HG02884 (cell line): ENCODE data around the gene WDR13.

Source experiments
- ATAC-seq: cut with Tn5 transposase; IDR thresholded peaks from one replicate; pipeline ENCODE4 v1.9.1; 2021; ENCODE audit warnings: mild to moderate bottlenecking, moderate library complexity; ENCODE audit not compliant: unreplicated experiment

The WDR13 gene

DNA sequence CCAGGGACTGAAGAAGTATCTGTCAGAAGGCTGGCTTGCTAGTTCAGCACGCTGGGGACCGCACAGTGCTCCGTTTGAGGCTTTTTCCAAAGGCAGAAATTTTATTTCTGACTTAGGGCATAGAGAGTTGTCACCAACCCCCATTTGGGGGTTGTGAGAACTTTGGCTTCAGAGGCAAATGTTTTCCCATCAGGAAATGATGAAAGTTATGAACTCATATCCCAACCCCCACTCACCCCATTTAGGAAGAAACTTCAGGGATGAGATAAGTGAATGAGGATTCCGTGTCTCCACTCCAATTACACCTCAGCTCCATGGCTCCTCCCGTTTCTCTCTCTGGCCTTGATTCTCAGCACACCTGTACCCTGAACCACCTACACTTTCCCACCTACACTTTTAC is 4.3 kb upstream of the WDR13 start:
- no peak for ATAC-seq

DNA sequence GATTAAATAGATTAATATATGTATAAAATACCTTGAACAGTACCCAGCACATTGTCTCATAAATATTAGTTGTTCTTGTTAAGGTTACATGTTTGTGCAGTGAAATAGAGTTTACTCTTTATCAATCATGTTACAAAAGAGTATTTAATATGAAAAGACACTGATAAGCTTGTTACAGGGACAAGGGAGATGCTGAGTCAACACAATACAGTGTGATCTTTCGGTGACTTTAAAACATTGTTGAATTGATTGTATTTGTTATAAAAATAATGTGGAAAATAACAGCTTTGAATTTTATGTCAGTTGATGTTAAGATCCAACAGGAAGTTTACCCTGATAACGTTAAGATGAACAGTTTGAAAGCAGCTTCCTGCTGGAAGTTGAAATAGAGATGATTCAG is 1.4 kb upstream of the WDR13 start:
- ATAC-seq: no peak

- no peak for ATAC-seq
Observed at GRCh38 chrX:48598614-48599013, 1.3 kb downstream of the WDR13 start.

- no peak for ATAC-seq
Observed at GRCh38 chrX:48599341-48599740, 2.0 kb downstream of the WDR13 start.

GRCh38 chrX:48600226-48600625 is 2.9 kb downstream of the WDR13 start:
- no peak for ATAC-seq

GRCh38 chrX:48601741-48602394 is 4.6 kb downstream of the WDR13 start:
- ATAC-seq: no peak

DNA sequence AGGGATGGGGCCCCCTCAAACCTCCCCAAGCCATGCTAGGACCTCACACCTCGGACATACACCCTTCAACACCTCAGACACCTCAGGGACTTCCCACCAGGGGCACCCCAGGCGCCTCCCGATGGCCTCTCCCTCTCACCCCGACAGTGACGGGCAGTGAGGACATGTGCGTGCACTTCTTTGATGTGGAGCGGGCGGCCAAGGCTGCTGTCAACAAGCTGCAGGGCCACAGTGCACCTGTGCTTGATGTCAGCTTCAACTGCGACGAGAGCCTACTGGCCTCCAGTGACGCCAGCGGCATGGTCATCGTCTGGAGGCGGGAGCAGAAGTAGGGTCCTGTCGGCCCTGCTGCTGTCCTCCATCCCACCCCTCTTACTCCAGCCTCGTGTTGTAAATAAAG is 7.4 kb downstream of the WDR13 start:
- ATAC-seq: no peak

GRCh38 chrX:48606091-48606490 is 8.8 kb downstream of the WDR13 start:
- ATAC-seq: no peak

- no peak for ATAC-seq
Observed at GRCh38 chrX:48611703-48612102, 14.4 kb downstream of the WDR13 start.

DNA sequence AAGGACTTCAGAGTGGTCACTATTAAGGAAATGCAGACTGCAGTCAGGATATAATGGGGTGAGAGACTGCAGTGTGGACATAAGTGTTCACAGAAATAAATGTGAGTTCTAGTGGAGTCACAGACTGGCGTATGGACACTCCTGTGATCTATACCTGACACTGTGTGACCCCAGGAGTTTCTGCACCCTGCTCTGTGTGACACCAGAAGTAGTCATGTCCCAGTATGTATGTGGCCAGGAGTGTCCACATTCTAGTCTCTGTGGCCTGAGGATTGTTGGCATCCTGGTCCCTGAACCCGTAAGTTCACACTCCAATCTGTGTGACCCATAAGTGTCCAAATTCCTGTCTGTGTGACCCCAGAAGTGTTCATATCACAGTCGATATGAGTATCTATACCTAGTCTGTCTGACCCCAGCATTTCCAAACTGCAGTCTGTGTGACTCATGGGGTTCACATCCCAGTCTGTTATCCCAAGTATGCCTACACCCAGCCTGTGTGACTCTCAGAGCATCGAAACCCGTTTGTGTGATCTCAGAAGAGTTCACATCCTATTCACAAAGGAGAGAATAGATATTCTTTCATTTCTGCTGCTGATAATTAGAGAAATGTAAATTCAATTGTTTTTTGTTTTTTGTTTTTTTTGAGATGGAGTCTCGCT is 16.3 kb downstream of the WDR13 start:
- ATAC-seq: no peak

DNA sequence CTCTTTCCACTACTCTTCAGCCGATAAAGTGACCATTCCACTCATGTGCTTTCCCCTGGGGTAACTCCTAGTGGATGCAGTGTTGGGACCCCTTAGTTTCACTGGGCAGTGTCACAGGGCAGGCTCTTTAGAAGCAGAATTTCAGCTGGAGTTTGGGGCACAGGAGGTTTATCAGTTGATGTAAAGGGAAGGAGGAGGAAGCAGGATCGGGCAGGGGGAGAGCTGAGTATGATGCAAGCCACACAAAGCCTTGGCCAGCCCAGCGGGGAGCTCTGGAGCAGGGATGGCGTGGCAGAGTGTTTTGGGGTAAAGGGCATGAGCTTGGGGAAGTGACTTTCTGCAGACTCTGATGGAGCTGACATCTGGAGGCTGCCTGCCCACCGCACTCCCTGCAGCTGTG is 19.3 kb downstream of the WDR13 start:
- ATAC-seq: no peak

DNA sequence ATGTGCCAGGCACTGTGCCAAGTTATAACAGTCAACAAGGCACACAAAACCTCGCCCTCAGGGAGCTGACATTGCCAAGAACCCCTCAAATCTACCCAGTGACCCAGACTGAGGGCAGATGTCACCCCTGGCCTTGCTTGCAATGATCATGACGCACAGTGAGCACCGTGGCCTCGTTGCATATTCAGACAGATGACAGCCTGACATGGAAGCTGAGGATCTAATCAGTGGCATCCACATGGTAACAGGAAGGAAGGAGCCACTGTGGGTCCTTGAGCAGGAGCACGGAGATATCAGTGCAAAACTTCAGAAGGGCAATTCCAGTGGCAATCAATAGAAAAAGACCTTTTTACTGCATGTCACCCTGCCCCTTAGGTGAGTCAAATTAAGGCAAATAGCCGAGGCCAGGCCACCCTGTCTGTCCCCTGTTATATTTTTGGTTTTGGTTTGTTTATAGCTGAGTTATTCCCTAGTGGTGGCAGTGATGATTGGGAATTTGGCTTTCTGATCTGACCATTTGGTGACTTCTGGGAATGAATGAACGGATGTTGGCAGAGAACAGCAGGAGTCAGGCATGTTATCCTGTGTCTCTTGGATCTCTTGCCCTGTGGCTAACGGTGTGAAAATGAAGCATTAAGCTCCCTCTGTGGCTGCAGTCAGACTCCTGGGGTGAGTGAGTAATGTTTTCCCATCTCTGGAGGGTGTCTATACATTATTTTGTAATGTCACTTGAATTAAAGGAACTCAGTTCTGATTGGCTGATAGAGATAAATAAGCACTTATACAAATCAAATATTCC is 20.4 kb downstream of the WDR13 start:
- ATAC-seq: no peak

DNA sequence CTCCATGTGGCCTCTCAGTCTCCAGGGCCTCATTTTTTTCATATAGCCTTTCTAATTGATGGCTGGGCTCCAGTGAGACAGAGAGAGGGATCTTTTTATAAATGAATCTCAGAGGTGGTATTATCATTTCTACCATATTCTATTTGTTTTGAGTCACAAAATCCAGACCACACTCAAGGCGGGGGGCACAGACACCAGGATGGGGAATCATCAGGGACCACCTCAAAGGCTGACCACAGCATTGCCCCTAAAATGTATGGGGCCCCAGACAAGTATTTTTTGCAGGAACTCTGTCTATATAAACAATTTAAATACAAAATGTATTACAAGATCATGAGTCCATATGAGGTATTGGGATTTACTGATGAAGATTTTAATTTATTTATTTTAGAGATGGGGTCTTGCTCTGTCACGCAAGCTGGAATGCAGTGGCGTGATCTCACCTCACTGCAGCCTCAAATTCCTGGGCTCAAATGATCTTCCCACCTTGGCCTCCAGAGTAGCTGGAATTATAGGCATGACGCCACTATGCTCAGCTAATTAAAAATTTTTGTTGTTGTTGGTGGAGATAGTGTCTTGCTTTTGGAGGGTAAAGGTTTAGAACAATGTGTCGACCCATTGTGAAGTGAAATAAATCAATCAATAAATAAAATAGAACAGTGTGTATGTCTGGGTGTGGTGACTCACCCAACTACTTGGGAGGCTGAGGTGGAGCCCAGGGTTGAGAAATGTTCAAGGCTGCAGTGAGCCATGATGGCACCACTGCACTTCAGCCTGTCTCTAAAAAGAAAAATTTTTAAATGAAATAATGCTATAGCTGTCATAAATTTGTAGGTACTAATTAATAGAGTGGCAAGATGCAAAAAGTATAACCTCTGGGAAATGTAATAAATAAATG is 29.4 kb downstream of the WDR13 start:
- no peak for ATAC-seq

DNA sequence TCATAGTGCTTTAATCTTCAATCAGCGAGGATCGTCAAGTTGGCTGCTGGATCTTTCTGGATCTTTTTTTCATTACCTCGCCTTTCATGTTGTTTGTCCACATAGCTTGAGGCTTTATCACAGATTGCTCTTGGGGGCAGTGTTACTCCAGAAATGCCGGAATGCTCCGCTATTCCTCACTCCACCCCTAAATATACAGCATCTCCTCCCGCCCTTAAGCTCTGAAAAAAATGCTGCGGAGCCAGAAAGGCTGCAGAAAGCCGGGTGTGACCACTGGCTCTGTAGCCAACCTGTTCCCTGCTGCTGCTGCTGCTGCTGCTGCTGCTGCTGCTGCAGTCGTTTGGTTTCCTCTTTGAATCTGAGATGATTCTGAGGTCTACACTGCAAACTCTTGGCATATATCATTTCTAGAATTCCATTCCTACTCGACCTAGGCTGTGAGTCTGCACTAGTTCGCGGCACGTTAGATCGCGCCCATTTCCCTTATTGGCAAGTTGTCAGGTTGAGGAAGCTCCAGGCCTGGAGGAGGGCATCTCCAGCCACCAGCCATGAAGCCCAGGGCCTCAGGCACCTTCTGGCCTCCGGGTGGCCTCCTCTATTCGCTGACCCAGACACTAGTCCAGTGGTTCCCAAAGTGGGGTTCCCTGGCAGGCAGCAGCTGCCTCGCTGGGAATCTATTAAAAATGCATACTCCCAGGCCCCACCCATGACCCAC is 34.2 kb downstream of the WDR13 start:
- ATAC-seq: peak; percentile 88

DNA sequence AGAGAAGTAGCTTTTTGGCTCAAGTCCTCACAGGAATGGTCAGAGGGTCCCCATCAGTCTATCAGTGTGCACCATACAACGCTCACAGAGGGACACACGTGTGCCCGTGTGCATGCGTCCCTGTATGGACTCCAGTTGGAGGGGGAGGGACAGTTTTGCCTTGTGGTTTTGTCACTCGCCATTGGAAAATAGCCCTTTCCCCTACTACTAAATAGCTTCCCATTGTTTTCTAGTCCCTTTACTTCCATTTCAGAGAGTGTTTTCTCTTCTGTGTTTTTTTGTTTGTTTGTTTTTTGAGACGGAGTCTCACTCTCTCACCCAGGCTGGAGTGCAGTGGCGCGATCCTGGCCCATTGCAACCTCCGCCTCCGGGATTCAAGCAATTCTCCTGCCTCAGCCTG is 34.9 kb downstream of the WDR13 start:
- ATAC-seq: no peak

DNA sequence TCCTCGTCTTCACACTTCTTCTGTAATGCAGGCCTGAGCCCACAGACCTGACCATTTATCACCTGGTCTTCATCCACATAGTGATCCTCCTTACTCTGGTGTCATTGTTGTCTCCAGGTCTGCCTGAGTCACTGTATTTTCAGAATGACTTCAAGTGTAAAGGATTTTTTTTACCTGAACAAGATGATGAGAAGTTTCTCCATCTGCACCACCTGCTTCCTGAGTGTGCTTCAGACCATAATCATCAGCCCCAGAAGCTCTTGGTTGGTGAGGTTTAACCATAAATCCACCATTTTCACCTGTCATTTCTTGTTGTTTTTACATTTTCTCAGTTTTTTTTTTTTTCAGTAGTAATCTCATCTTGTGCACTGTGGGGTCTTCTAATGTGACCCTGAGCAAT is 39.0 kb downstream of the WDR13 start:
- ATAC-seq: no peak

DNA sequence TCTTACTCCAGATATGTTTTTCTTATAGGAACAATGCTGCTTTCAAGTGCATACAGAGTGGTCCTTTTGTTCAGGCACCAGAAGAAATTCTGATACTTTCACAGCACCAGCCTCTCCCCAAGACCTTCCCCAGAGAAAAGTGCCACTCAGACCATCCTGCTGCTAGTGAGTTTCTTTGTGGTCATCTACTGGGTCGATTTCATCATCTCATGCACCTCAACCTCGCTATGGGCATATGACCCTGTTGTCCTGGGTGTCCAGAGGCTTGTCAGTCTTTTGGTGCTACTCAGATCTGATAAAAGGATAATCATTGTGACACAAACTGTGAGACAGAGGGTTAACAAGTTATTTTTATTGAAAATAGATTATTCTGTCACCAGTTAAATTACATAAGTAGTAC is 39.5 kb downstream of the WDR13 start:
- no peak for ATAC-seq

GRCh38 chrX:48645669-48646068 is 48.4 kb downstream of the WDR13 start:
- no peak for ATAC-seq

- no peak for ATAC-seq
Observed at GRCh38 chrX:48648336-48648751, 51.1 kb downstream of the WDR13 start.

DNA sequence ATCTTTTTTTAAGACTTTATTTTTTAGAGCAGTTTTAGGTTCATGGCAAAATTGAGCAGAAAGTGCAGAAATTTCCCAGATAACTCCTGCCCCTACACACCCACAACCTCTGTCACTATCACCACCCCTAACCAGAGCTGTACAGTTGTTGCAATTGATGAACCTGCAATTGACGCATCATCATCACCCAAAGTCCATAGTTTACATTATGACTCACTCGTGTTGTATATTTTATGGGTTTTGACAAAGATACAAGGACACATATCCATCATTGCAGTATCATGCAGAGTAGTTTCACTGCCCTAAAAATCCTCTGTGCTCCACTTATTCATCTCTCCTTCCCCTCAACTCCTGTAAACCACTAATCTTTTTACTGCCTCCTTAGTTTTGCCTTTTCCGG is 51.8 kb downstream of the WDR13 start:
- no peak for ATAC-seq
